ENCODE data around the gene FIG4.

DNA sequence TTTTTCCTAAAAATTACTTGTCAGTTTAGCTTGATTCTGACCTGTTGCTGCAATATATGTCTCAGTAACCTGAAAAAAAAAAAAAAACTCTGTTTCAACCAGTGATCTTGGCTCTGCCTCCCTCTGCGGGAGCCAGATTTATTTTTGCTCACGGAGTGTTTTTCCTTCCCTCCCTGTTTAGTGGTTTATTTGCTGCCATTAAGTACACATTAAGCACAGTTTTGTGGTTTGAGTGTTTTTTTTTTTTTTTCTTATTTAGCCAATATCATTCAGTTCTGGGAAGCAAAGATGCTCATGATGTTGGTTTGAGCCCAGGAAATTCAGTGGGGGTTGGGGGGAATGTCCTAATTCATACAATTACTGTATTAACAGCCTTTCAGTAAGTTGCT lies 176.9 kb downstream of the FIG4 start:
- TF ChIP-seq, protein P1, sequence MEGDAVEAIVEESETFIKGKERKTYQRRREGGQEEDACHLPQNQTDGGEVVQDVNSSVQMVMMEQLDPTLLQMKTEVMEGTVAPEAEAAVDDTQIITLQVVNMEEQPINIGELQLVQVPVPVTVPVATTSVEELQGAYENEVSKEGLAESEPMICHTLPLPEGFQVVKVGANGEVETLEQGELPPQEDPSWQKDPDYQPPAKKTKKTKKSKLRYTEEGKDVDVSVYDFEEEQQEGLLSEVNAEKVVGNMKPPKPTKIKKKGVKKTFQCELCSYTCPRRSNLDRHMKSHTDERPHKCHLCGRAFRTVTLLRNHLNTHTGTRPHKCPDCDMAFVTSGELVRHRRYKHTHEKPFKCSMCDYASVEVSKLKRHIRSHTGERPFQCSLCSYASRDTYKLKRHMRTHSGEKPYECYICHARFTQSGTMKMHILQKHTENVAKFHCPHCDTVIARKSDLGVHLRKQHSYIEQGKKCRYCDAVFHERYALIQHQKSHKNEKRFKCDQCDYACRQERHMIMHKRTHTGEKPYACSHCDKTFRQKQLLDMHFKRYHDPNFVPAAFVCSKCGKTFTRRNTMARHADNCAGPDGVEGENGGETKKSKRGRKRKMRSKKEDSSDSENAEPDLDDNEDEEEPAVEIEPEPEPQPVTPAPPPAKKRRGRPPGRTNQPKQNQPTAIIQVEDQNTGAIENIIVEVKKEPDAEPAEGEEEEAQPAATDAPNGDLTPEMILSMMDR (conservative IDR thresholded peaks at IDR 0.05; ENCODE audit: low read depth, low read length), result no peak
- no peak for TF ChIP-seq EZH2 (IDR thresholded peaks at IDR 0.05; ENCODE audit: borderline replicate concordance, low read depth, low read length, poor library complexity, severe bottlenecking)

All from A673 (cell line).